Activated naive CD8-positive, alpha-beta T cell treated with anti-CD3 and anti-CD28 coated beads, Interleukin-2, amount 50 U/mL, for 16 hours (primary cell): Measurements from ENCODE around the gene SCYGR5.
"Not testable (repeated sequence)": the region's sequence is repeated elsewhere in the genome, so short reads cannot be mapped to it uniquely, and the experiment has no call there.

ENCODE experiments used
- DNase-seq: peaks from one replicate; pipeline ENCODE4 v3.0.0-alpha.2; 2020; ENCODE audit warnings: low read depth, low spot score

SCYGR5 gene

DNA sequence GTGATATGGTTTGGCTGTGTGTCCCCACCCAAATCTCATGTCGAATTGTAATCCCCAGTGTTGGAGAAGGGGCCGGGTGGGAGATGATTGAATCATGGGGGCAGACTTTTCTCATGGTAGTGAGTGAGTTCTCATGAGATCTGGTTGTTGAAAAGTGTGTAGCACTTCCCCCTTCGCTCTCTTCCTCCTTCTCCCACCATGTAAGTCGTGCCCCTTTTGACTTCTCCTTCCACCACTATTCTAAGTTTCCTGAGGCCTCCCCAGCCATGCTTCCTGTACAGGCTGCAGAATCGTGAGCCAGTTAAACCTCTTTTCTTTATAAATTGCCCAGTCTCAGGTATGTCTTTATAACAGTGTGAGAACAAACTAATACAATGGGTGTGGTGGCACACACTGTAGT, 7.0 kb downstream of the SCYGR5 start:
- not testable (repeated sequence) for DNase-seq

GRCh38 chr2:227674485-227674884, 7.9 kb downstream of the SCYGR5 start:
- DNase-seq = no peak

DNA sequence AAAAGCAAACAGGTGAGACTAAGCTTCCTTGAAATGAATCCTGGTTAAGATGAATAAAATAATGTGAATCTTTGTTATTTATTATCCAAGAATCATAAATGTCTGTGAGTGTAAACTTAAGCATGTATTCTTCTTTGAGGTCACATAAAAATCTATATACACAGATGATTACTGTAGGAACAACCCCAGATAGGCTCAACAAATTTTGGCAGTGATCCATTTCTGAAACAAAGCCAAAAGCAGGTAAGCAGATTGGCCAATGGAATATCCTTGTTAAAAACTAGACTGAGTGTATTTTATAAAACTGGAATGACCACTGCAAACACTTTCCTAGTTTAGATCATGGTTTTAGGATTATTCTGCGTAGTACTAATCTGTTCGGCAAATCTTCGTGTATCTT, 11.3 kb downstream of the SCYGR5 start:
- DNase-seq = no peak

DNA sequence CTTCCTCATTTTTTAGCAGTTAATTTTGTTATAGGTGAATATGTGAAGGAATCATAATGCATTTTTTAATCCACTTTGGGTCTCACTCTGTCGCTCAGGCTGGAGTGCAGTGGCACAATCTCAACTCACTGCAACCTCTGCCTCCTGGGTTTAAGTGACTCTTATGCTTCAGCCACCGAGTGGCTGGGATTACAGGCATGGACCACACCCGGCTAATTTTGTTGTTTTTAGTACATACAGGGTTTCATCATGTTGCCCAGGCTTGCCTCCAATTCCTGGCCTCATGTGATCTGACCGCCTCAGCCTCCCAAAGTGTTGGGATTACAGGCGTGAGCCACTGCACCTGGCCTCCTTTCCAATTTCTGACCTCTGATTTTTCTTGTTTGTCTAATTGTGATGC, 17.7 kb downstream of the SCYGR5 start:
- DNase-seq = no peak

- no peak for DNase-seq
These were observed 20.6 kb downstream of the SCYGR5 start for GRCh38 chr2:227687189-227687588.

DNA sequence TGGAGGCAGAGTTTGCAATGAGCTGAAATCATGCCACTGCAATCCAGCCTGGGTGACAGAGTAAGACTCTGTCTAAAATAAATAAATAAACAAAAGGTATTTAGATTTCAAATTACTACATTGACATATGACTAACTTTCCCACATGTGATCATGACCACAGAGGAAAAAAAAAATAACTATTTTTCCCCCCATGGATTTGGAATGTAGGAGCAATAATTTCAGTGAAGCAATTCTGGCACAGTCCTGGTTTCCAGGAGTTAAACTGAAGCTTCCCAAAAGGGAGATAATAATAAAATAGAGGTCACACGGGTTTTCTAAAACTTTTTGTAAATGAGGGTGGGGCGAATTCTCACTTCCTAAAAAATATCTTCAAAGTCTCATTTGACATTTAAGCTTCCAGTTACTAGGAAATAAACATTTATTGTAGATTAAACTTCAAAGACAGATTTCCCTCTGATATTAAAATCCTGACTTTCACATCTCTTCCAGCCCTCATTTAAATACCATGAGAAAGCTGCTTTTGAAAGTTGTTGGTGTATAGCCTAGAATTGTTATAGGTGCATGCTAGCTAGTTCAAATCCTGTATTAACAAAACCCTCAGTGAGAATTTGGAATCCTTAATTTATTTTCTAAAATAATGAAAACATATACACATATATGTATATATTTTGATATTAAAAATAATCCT, 30.5 kb downstream of the SCYGR5 start:
- DNase-seq = no peak

- DNase-seq = no peak
These were observed 35.0 kb downstream of the SCYGR5 start for GRCh38 chr2:227701556-227701955.

GRCh38 chr2:227703280-227703732, 36.7 kb downstream of the SCYGR5 start:
- no peak for DNase-seq

DNA sequence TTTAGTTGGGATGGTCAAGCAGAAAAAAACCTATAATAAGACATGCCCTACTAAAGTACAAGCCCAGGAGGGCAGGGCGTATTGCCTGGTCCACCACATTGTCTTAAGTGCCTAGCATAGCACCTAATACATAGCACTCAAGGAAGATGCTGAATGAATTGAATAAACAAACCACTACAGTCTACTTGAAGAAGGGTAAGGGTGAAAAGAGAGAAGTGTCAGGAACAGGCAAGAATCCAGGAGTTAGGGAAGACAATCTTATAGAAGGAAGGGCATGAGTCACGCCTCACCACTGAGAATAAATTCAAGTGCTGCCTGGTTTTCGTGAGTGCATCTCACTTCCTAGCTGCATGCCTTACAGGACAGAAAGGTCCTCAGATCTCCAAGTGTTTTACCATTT, 37.4 kb downstream of the SCYGR5 start:
- DNase-seq = no peak

GRCh38 chr2:227706859-227707258, 40.3 kb downstream of the SCYGR5 start:
- DNase-seq = no peak

DNA sequence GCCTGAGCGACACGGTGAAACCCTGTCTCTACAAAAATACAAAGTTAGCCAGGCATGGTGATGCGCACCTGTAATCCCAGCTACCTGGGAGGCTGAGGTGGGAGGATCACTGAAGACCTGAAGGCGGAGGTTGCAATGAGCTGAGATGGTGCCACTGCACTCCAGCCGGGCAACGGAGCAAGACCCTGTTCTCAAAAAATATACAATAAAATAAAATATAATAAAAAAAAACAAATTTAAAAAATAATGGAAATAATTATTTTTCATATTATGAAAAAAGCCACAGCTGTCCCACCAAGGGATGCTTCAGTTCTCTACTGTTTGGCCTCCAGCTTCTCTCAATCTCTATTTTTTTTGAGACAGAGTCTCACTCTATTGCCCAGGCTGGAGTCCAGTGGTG, 40.8 kb downstream of the SCYGR5 start:
- DNase-seq = no peak

DNA sequence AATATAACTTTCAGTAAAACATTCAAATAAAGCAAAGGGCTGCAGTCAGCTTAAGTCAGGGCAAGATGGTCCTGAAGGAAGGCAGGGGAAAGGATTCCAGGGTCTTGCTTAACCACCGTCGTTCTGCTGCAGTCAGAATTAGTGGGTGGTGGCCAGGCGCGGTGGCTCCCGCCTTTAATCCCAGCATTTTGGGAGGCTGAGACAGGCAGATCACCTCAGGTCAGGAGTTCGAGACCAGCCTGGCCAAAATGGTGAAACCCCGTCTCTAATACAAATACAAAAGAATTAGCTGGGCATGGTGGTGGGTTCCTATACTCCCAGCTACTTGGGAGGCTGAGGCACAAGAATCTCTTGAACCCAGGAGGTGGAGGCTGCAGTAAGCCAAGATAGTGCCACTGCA, 44.4 kb downstream of the SCYGR5 start:
- DNase-seq = no peak

GRCh38 chr2:227713291-227713690, 46.7 kb downstream of the SCYGR5 start:
- no peak for DNase-seq

DNA sequence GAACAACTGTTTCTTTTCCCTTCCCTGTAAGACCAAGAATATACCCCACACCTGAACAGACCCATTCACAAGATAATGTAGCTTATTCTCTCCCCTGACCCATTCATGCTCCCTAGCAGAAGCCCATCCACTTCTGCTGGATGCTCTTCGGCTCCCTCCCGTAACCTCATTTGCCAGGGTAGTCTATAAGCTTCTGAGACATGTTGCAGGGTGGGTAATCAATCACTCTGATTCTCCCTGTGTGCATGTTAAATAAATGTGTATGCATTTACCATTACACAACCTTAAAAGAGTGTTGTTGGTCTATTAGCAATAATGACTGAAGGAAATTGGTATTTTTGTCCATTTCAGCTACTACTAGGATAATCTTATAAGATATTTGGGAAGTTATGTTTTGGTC, 49.9 kb downstream of the SCYGR5 start:
- no peak for DNase-seq
